ENCODE data around the gene PAN3.
"Not testable (repeated sequence)": the region's sequence is repeated elsewhere in the genome, so short reads cannot be mapped to it uniquely, and the experiment has no call there.

The PAN3 gene

GRCh38 chr13:28138756-28139470, 568 bp downstream of the PAN3 start:
- peaks cover 20% of the 10 kb centered on the region for H3K4me1 ChIP-seq (ENCODE audit: insufficient read depth, low read length, severe bottlenecking)
- H3K27me3 ChIP-seq (ENCODE audit: insufficient read depth, low read length): no peaks in the 10 kb centered on the region
- H3F3A ChIP-seq (ENCODE audit: insufficient read depth, low read length): no peaks in the 10 kb centered on the region
- H3K4me3 ChIP-seq (ENCODE audit: low read depth, low read length, poor library complexity, severe bottlenecking): peak overlapping the region; percentile 98
- peaks cover 31% of the 10 kb centered on the region for H3K79me2 ChIP-seq (ENCODE audit: insufficient read depth, low read length)
- peak overlapping the region; percentile 86 for H3K27ac ChIP-seq (ENCODE audit: low read depth, low read length, poor library complexity, severe bottlenecking)
- H3K9me3 ChIP-seq (ENCODE audit: low read length): no peaks in the 10 kb centered on the region
- no peaks in the 10 kb centered on the region for H3K36me3 ChIP-seq (ENCODE audit: insufficient read depth, low read length)
- no peaks in the 10 kb centered on the region for H4K20me1 ChIP-seq (ENCODE audit: insufficient read depth, low read length)
- H3K4me2 ChIP-seq (ENCODE audit: low read length): peak overlapping the region; percentile 87
- H3K9me2 ChIP-seq (ENCODE audit: low read depth, low read length): no peaks in the 10 kb centered on the region
- TF ChIP-seq EZH2 (IDR thresholded peaks at IDR 0.05; ENCODE audit: borderline replicate concordance, low read length): no peak
- no peak for TF ChIP-seq CTCF (IDR thresholded peaks at IDR 0.05; ENCODE audit: low read length)
- 0 out of 2 replicates have a peak overlapping the region, but pooled peaks have one; percentile 19 for H2AFZ ChIP-seq (ENCODE audit: low read length)
- H3K9ac ChIP-seq (ENCODE audit: low read length): peak overlapping the region; percentile 89

- H3K9me2 ChIP-seq (ENCODE audit: low read depth, low read length): no peaks in the 10 kb centered on the region
- no peaks in the 10 kb centered on the region for H3F3A ChIP-seq (ENCODE audit: insufficient read depth, low read length)
- no peaks in the 10 kb centered on the region for H3K9me3 ChIP-seq (ENCODE audit: low read length)
- no peak overlapping the region for H3K9ac ChIP-seq (ENCODE audit: low read length)
- peak overlapping the region; percentile 98 for H3K4me3 ChIP-seq (ENCODE audit: low read depth, low read length, poor library complexity, severe bottlenecking)
- no peaks in the 10 kb centered on the region for H3K36me3 ChIP-seq (ENCODE audit: insufficient read depth, low read length)
- H3K27me3 ChIP-seq (ENCODE audit: insufficient read depth, low read length): no peaks in the 10 kb centered on the region
- peak overlapping the region; percentile 87 for H3K4me2 ChIP-seq (ENCODE audit: low read length)
- TF ChIP-seq EZH2 (IDR thresholded peaks at IDR 0.05; ENCODE audit: borderline replicate concordance, low read length) (no peak), CTCF (IDR thresholded peaks at IDR 0.05; ENCODE audit: low read length) (no peak)
- H3K79me2 ChIP-seq (ENCODE audit: insufficient read depth, low read length): peaks cover 42% of the 10 kb centered on the region
- no peak overlapping the region for H3K27ac ChIP-seq (ENCODE audit: low read depth, low read length, poor library complexity, severe bottlenecking)
- no peak overlapping the region for H2AFZ ChIP-seq (ENCODE audit: low read length)
- H4K20me1 ChIP-seq (ENCODE audit: insufficient read depth, low read length): no peaks in the 10 kb centered on the region
- H3K4me1 ChIP-seq (ENCODE audit: insufficient read depth, low read length, severe bottlenecking): peaks cover 20% of the 10 kb centered on the region
Measured at GRCh38 chr13:28140433-28141125, 2.2 kb downstream of the PAN3 start.

GRCh38 chr13:28141542-28141941, 3.2 kb downstream of the PAN3 start:
- not testable (repeated sequence) for H3F3A ChIP-seq (ENCODE audit: insufficient read depth, low read length); H3K4me2 ChIP-seq (ENCODE audit: low read length); H3K36me3 ChIP-seq (ENCODE audit: insufficient read depth, low read length); H3K4me3 ChIP-seq (ENCODE audit: low read depth, low read length, poor library complexity, severe bottlenecking); H4K20me1 ChIP-seq (ENCODE audit: insufficient read depth, low read length); H3K9me2 ChIP-seq (ENCODE audit: low read depth, low read length); H3K9ac ChIP-seq (ENCODE audit: low read length); H3K9me3 ChIP-seq (ENCODE audit: low read length); H3K27ac ChIP-seq (ENCODE audit: low read depth, low read length, poor library complexity, severe bottlenecking); H3K27me3 ChIP-seq (ENCODE audit: insufficient read depth, low read length); H2AFZ ChIP-seq (ENCODE audit: low read length)
- H3K79me2 ChIP-seq (ENCODE audit: insufficient read depth, low read length): peaks cover 49% of the 10 kb centered on the region
- H3K4me1 ChIP-seq (ENCODE audit: insufficient read depth, low read length, severe bottlenecking): peaks cover 20% of the 10 kb centered on the region

Data from OCI-LY1 (cell line).